GM23338 (cell line): ENCODE data around the gene ATP8A1. TPM values are rescaled to one million over a fixed set of nuclear protein-coding genes. Genes with fewer than 3 reads are reported as not detected.

Source experiments
- ATAC-seq: fragments of 200-7000 bp; cut with Tn5 transposase; 3 replicates; pipeline ENCODE4 v1.9.1; 2020
- DNase-seq: peaks from one replicate; pipeline ENCODE4 v3.0.0-alpha.2; 2015; ENCODE audit warnings: low spot score
- H2AFZ ChIP-seq: fragments of 200-600 bp; sonication (generic); 2 replicates; pipeline ENCODE4 v1.8.0; 2016; ENCODE audit warnings: antibody characterized with exemption, mild to moderate bottlenecking, moderate library complexity
- H3F3A ChIP-seq: fragments of 200-600 bp; sonication (generic); replicated peaks from 2 replicates; pipeline ENCODE4 v1.8.0; 2017; ENCODE audit warnings: antibody characterized with exemption, mixed run types, low read depth
- H3K27ac ChIP-seq: fragments of 200-600 bp; sonication (generic); 2 replicates; pipeline ENCODE4 v1.6.1; 2016; ENCODE audit warnings: low read depth
- H3K27me3 ChIP-seq: fragments of 200-600 bp; sonication (generic); 2 replicates; pipeline ENCODE4 v1.8.0; 2016; ENCODE audit warnings: mild to moderate bottlenecking, mixed run types, moderate library complexity; ENCODE audit not compliant: insufficient read depth
- H3K36me3 ChIP-seq: fragments of 200-600 bp; sonication (generic); 2 replicates; pipeline ENCODE4 v1.8.0; 2016; ENCODE audit warnings: mild to moderate bottlenecking; ENCODE audit not compliant: insufficient read depth
- H3K4me1 ChIP-seq: fragments of 200-600 bp; sonication (generic); 2 replicates; pipeline ENCODE4 v1.8.0; 2016; ENCODE audit warnings: mild to moderate bottlenecking, moderate library complexity; ENCODE audit not compliant: insufficient read depth
- H3K4me2 ChIP-seq: fragments of 200-600 bp; sonication (generic); 2 replicates; pipeline ENCODE4 v1.7.1; 2017; ENCODE audit warnings: mixed run types
- H3K4me3 ChIP-seq: fragments of 200-600 bp; sonication (generic); 2 replicates; pipeline ENCODE4 v1.6.1; 2016; ENCODE audit warnings: mixed run types
- H3K79me2 ChIP-seq: fragments of 200-600 bp; sonication (generic); replicated peaks from 2 replicates; pipeline ENCODE4 v1.8.0; 2017; ENCODE audit warnings: mild to moderate bottlenecking; ENCODE audit not compliant: insufficient read depth
- H3K9me2 ChIP-seq: fragments of 200-600 bp; sonication (generic); 2 replicates; pipeline ENCODE4 v1.8.0; 2017; ENCODE audit not compliant: insufficient read depth
- H4K20me1 ChIP-seq: fragments of 200-600 bp; sonication (generic); replicated peaks from 2 replicates; pipeline ENCODE4 v1.8.0; 2017; ENCODE audit warnings: mild to moderate bottlenecking; ENCODE audit not compliant: insufficient read depth
- H3K27ac Mint-ChIP-seq: 2 replicates; pipeline ENCODE4 v1.8.0; 2020; ENCODE audit warnings: inconsistent platforms, mild to moderate bottlenecking, moderate library complexity, mixed read lengths
- H3K27me3 Mint-ChIP-seq: 3 replicates; pipeline ENCODE4 v1.8.0; 2022; ENCODE audit warnings: low read depth, mild to moderate bottlenecking, moderate library complexity, mixed read lengths, inconsistent platforms; ENCODE audit not compliant: insufficient read depth, poor library complexity
- H3K36me3 Mint-ChIP-seq: 3 replicates; pipeline ENCODE4 v1.8.0; 2021; ENCODE audit warnings: low read depth, mild to moderate bottlenecking, inconsistent platforms, moderate library complexity, mixed read lengths
- H3K4me1 Mint-ChIP-seq: 3 replicates; pipeline ENCODE4 v1.8.0; 2020; ENCODE audit warnings: mild to moderate bottlenecking, inconsistent platforms, mixed read lengths
- H3K4me3 Mint-ChIP-seq: 3 replicates; pipeline ENCODE4 v1.8.0; 2021; ENCODE audit warnings: moderate library complexity, mild to moderate bottlenecking, inconsistent platforms, mixed read lengths
- H3K9me3 Mint-ChIP-seq: 3 replicates; pipeline ENCODE4 v1.8.0; 2020; ENCODE audit warnings: moderate library complexity, mild to moderate bottlenecking, inconsistent platforms, mixed read lengths
- CREB1 ChIP-seq: fragments of 250-450 bp; sonication (Bioruptor Pico); IDR thresholded peaks from 2 replicates; pipeline ENCODE4 v1.5.0; 2020; ENCODE audit warnings: low read depth, mild to moderate bottlenecking, moderate library complexity
- CTCF ChIP-seq, 2 experiments: fragments of 200-600 bp in 1 of 2; sonication (generic) in 1 of 2; conservative IDR thresholded peaks; 2 replicates each; pipeline versions ENCODE4 v1.5.1 to v1.6.1; 2016 to 2017; ENCODE audit warnings: antibody characterized with exemption in 2 of 2, low read depth in 2 of 2, mild to moderate bottlenecking in 2 of 2, moderate library complexity in 1 of 2
- ETS1 ChIP-seq: IDR thresholded peaks from 2 replicates; pipeline ENCODE4 v1.6.1; 2016; ENCODE audit warnings: antibody characterized with exemption
- EZH2 ChIP-seq: fragments of 200-600 bp; sonication (generic); IDR thresholded peaks from one replicate; pipeline ENCODE4 v1.8.0; 2017; ENCODE audit warnings: antibody characterized with exemption, mild to moderate bottlenecking, low read depth; ENCODE audit not compliant: unreplicated experiment
- EZH2phosphoT487 ChIP-seq: fragments of 200-600 bp; sonication (generic); IDR thresholded peaks from one replicate; pipeline ENCODE4 v1.8.1; 2018; ENCODE audit warnings: antibody characterized with exemption; ENCODE audit not compliant: unreplicated experiment
- JUNB ChIP-seq: IDR thresholded peaks from one replicate; pipeline ENCODE4 v1.6.1; 2016; ENCODE audit warnings: antibody characterized with exemption; ENCODE audit not compliant: unreplicated experiment
- NANOG ChIP-seq: IDR thresholded peaks from 2 replicates; pipeline ENCODE4 v1.6.1; 2016; ENCODE audit warnings: antibody characterized with exemption, borderline replicate concordance
- POLR2AphosphoS5 ChIP-seq: IDR thresholded peaks from 2 replicates; pipeline ENCODE4 v1.6.1; 2016; ENCODE audit warnings: antibody characterized with exemption, low read depth
- STAT1 ChIP-seq: IDR thresholded peaks from one replicate; pipeline ENCODE4 v1.6.1; 2016; ENCODE audit warnings: antibody characterized with exemption; ENCODE audit not compliant: unreplicated experiment
- ZNF114 ChIP-seq: fragments of 250-450 bp; sonication (Bioruptor Pico); IDR thresholded peaks from 2 replicates; pipeline ENCODE4 v1.5.0; 2020; ENCODE audit warnings: mild to moderate bottlenecking, moderate library complexity
- ZNF331 ChIP-seq: fragments of 250-450 bp; sonication (Bioruptor Pico); IDR thresholded peaks from 2 replicates; pipeline ENCODE4 v1.5.0; 2020; ENCODE audit warnings: low read depth, mild to moderate bottlenecking, moderate library complexity
- polyA plus RNA-seq: library from polyadenylated mRNA; unstranded; fragments of >200 nt; fragmentation: Nextera tagmentation; extraction: Ambion mirVana; gene quantifications from 2 replicates; pipeline ENCODE4 v1.2.1, GENCODE V29; 2016
- total RNA-seq: library from RNA; depleted of rRNA; stranded (reverse); fragments of >200 nt; shearing (Covaris generic); gene quantifications from 2 replicates; pipeline ENCODE4 v1.2.3, GENCODE V29; 2014
- TF ChIP-seq, protein P1 (sequence below): fragments of 250-450 bp; sonication (Bioruptor Pico); IDR thresholded peaks from 2 replicates; pipeline ENCODE4 v1.5.0; 2020; ENCODE audit warnings: mild to moderate bottlenecking, moderate library complexity

ATP8A1 gene
- total and polyA plus RNA-seq, 2 experiments from 2014 or later, result 6.8 to 66.3 TPM

DNA sequence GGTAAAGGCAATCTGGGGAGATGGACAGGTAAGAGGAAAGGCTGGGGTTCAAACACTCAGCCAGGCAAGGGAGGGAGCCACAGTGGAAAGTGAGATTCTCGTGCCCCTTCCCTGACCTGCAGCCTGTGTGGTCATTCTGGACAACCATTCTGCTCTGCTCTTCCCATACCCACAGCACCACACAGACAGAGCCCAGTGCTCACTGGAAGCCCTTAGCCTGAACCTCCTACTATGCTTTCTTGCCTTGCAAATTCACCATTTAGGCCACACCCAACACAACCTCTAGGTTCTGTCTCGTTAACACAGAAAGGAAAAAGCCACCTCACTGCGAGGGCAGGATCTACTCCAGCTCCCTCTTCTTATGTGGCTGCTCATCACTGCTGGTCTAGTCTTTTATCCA lies 166.9 kb downstream of the ATP8A1 start (continued):
- TF ChIP-seq ETS1 (no peak), POLR2AphosphoS5 (no peak), NANOG (no peak), STAT1 (no peak), ZNF331 (CRISPR knock-in tag) (no peak), ZNF114 (CRISPR knock-in tag) (no peak), JUNB (no peak), EZH2 (no peak)

- H3K9me2 ChIP-seq, result no peaks in the 10 kb centered on the region
- no peaks in the 10 kb centered on the region for H4K20me1 ChIP-seq
- H3K4me3 ChIP-seq, result no peak overlapping the region
- H3K4me1 Mint-ChIP-seq, result peaks cover 66% of the 10 kb centered on the region
- H3F3A ChIP-seq, result no peaks in the 10 kb centered on the region; the same call in 1 of the 2 replicates
- no peaks in the 10 kb centered on the region for H3K79me2 ChIP-seq
- no peaks in the 10 kb centered on the region for H3K36me3 ChIP-seq
- H3K27me3 ChIP-seq, result no peaks in the 10 kb centered on the region
- ATAC-seq (peak; percentile 63), DNase-seq (peak; percentile 47)
- peaks cover 68% of the 10 kb centered on the region for H3K4me1 ChIP-seq
- H3K4me2 ChIP-seq, result peak overlapping the region; percentile 26
- peaks cover 2% of the 10 kb centered on the region for H3K27me3 Mint-ChIP-seq
- H2AFZ ChIP-seq, result no peak overlapping the region
- H3K27ac ChIP-seq, result peak overlapping the region; percentile 72
- H3K36me3 Mint-ChIP-seq, result no peaks in the 10 kb centered on the region; the same call in 2 of the 3 replicates
- H3K4me3 Mint-ChIP-seq, result no peak overlapping the region
- 0 out of 3 replicates have a peak, but pooled peaks cover 3% of the 10 kb centered on the region for H3K9me3 Mint-ChIP-seq
- peak overlapping the region; percentile 85; the same call in 1 of the 2 replicates for H3K27ac Mint-ChIP-seq
- TF ChIP-seq EZH2phosphoT487, result no peak
- no peak for TF ChIP-seq EZH2
- TF ChIP-seq ETS1, result no peak
- no peak for TF ChIP-seq CREB1 (CRISPR knock-in tag)
- TF ChIP-seq ZNF114 (CRISPR knock-in tag), result no peak
- no peak for TF ChIP-seq POLR2AphosphoS5
- TF ChIP-seq, protein P1, sequence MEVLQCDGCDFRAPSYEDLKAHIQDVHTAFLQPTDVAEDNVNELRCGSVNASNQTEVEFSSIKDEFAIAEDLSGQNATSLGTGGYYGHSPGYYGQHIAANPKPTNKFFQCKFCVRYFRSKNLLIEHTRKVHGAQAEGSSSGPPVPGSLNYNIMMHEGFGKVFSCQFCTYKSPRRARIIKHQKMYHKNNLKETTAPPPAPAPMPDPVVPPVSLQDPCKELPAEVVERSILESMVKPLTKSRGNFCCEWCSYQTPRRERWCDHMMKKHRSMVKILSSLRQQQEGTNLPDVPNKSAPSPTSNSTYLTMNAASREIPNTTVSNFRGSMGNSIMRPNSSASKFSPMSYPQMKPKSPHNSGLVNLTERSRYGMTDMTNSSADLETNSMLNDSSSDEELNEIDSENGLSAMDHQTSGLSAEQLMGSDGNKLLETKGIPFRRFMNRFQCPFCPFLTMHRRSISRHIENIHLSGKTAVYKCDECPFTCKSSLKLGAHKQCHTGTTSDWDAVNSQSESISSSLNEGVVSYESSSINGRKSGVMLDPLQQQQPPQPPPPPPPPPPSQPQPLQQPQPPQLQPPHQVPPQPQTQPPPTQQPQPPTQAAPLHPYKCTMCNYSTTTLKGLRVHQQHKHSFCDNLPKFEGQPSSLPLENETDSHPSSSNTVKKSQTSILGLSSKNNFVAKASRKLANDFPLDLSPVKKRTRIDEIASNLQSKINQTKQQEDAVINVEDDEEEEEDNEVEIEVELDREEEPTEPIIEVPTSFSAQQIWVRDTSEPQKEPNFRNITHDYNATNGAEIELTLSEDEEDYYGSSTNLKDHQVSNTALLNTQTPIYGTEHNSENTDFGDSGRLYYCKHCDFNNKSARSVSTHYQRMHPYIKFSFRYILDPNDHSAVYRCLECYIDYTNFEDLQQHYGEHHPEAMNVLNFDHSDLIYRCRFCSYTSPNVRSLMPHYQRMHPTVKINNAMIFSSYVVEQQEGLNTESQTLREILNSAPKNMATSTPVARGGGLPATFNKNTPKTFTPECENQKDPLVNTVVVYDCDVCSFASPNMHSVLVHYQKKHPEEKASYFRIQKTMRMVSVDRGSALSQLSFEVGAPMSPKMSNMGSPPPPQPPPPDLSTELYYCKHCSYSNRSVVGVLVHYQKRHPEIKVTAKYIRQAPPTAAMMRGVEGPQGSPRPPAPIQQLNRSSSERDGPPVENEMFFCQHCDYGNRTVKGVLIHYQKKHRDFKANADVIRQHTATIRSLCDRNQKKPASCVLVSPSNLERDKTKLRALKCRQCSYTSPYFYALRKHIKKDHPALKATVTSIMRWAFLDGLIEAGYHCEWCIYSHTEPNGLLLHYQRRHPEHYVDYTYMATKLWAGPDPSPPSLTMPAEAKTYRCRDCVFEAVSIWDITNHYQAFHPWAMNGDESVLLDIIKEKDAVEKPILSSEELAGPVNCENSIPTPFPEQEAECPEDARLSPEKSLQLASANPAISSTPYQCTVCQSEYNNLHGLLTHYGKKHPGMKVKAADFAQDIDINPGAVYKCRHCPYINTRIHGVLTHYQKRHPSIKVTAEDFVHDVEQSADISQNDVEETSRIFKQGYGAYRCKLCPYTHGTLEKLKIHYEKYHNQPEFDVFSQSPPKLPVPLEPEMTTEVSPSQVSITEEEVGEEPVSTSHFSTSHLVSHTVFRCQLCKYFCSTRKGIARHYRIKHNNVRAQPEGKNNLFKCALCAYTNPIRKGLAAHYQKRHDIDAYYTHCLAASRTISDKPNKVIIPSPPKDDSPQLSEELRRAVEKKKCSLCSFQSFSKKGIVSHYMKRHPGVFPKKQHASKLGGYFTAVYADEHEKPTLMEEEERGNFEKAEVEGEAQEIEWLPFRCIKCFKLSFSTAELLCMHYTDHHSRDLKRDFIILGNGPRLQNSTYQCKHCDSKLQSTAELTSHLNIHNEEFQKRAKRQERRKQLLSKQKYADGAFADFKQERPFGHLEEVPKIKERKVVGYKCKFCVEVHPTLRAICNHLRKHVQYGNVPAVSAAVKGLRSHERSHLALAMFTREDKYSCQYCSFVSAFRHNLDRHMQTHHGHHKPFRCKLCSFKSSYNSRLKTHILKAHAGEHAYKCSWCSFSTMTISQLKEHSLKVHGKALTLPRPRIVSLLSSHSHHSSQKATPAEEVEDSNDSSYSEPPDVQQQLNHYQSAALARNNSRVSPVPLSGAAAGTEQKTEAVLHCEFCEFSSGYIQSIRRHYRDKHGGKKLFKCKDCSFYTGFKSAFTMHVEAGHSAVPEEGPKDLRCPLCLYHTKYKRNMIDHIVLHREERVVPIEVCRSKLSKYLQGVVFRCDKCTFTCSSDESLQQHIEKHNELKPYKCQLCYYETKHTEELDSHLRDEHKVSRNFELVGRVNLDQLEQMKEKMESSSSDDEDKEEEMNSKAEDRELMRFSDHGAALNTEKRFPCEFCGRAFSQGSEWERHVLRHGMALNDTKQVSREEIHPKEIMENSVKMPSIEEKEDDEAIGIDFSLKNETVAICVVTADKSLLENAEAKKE (CRISPR knock-in tag), result no peak
- no peak for TF ChIP-seq ZNF331 (CRISPR knock-in tag)
- TF ChIP-seq STAT1, result no peak
- TF ChIP-seq CTCF (conservative IDR thresholded peaks at IDR 0.05; ENCODE audit: low read depth in 2 of 2), result no peak
These were observed 167.8 kb downstream of the ATP8A1 start for GRCh38 chr4:42489095-42489494.
